HG03066 (cell line): ENCODE results near the gene HOXA4.

Source experiments
- ATAC-seq: cut with Tn5 transposase; IDR thresholded peaks from one replicate; pipeline ENCODE4 v1.9.1; 2021; ENCODE audit warnings: low read depth; ENCODE audit not compliant: unreplicated experiment

Gene HOXA4

GRCh38 chr7:27130540-27131389 lies at the start of gene HOXA4:
Gene HOXA4 (minus strand): TSS chr7:27130757. CDS start chr7:27130733, 24 bp downstream.
- no peak for ATAC-seq

- no peak for ATAC-seq
Measured at GRCh38 chr7:27179503-27180430, 49.2 kb upstream of the HOXA4 start.

- ATAC-seq, result no peak
Measured at GRCh38 chr7:27179030-27179429, 48.5 kb upstream of the HOXA4 start.

- ATAC-seq, result no peak
Measured at GRCh38 chr7:27178366-27178765, 47.8 kb upstream of the HOXA4 start.

GRCh38 chr7:27177795-27178320 lies 47.3 kb upstream of the HOXA4 start:
- ATAC-seq, result no peak

- ATAC-seq, result no peak
Measured at GRCh38 chr7:27176962-27177794, 46.6 kb upstream of the HOXA4 start.

- ATAC-seq, result no peak
Measured at GRCh38 chr7:27176524-27176845, 45.9 kb upstream of the HOXA4 start.

- ATAC-seq, result no peak
Measured at GRCh38 chr7:27175626-27176523, 45.3 kb upstream of the HOXA4 start.

- ATAC-seq, result no peak
Measured at GRCh38 chr7:27174874-27175625, 44.5 kb upstream of the HOXA4 start.

GRCh38 chr7:27173956-27174873 lies 43.7 kb upstream of the HOXA4 start, which contains the start of gene HOXA10:
Gene HOXA10 (minus strand): TSS chr7:27174320. CDS start chr7:27174306, 14 bp downstream.
- no peak for ATAC-seq

GRCh38 chr7:27173511-27173955 lies 43.0 kb upstream of the HOXA4 start:
- ATAC-seq, result no peak

GRCh38 chr7:27172823-27173510 lies 42.4 kb upstream of the HOXA4 start:
- ATAC-seq, result no peak

GRCh38 chr7:27172315-27172774 lies 41.8 kb upstream of the HOXA4 start:
- ATAC-seq, result no peak

- no peak for ATAC-seq
Measured at GRCh38 chr7:27171637-27172314, 41.2 kb upstream of the HOXA4 start.

- ATAC-seq, result no peak
Measured at GRCh38 chr7:27171325-27171636, 40.7 kb upstream of the HOXA4 start.
